ENCODE results near the gene FAM219B.

DNA sequence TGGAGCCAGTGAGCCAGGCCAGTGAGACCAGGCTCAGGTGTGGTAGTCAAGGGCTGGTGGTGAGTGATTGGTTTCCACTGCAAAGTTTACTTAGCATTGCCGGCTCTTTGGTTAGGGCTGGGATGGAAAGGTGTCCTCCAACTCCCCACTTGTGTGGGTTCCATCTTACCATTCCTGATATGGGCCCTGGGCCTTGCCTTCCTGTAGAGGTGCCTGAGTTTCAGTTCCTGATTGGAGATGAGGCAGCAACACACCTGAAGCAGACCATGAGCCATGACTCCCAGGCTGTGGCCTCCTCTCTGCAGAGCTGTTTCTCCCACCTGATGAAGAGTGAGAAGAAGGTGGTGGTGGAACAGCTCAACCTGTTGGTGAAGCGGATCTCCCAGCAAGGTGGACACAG lies 13.7 kb downstream of the FAM219B start:
- TF ChIP-seq, protein P1, sequence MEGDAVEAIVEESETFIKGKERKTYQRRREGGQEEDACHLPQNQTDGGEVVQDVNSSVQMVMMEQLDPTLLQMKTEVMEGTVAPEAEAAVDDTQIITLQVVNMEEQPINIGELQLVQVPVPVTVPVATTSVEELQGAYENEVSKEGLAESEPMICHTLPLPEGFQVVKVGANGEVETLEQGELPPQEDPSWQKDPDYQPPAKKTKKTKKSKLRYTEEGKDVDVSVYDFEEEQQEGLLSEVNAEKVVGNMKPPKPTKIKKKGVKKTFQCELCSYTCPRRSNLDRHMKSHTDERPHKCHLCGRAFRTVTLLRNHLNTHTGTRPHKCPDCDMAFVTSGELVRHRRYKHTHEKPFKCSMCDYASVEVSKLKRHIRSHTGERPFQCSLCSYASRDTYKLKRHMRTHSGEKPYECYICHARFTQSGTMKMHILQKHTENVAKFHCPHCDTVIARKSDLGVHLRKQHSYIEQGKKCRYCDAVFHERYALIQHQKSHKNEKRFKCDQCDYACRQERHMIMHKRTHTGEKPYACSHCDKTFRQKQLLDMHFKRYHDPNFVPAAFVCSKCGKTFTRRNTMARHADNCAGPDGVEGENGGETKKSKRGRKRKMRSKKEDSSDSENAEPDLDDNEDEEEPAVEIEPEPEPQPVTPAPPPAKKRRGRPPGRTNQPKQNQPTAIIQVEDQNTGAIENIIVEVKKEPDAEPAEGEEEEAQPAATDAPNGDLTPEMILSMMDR (IDR thresholded peaks at IDR 0.05; ENCODE audit: insufficient read depth, low read length, poor library complexity, severe bottlenecking), result no peak
- no peak for TF ChIP-seq EZH2phosphoT487 (conservative IDR thresholded peaks at IDR 0.05; ENCODE audit: low read length)

Data from SU-DHL-6 (cell line).